ENCODE measurements around the gene CEMIP2.
"Not testable (repeated sequence)": the region's sequence is repeated elsewhere in the genome, so short reads cannot be mapped to it uniquely, and the experiment has no call there.

GRCh38 chr9:71691576-71691975, 76.7 kb downstream of the CEMIP2 start:
- not testable (repeated sequence) for TF ChIP-seq GATAD2B (conservative IDR thresholded peaks at IDR 0.05; ENCODE audit: low read depth); SREBF2 (IDR thresholded peaks at IDR 0.05; ENCODE audit: low read length); CTCF (IDR thresholded peaks at IDR 0.05 in 2 of 3, conservative IDR thresholded peaks at IDR 0.05 in 1 of 3; ENCODE audit: control insufficient read depth in 2 of 3, extremely low read depth in 1 of 3, insufficient read depth in 1 of 3, low read depth in 3 of 3, low read length in 3 of 3); CHD4 (IDR thresholded peaks at IDR 0.05); POLR2A (IDR thresholded peaks at IDR 0.05; ENCODE audit: low read depth, low read length); GABPA (IDR thresholded peaks at IDR 0.05; ENCODE audit: low read depth); EZH2 (IDR thresholded peaks at IDR 0.05; ENCODE audit: borderline replicate concordance, control insufficient read depth, low read depth, low read length); YBX1 (IDR thresholded peaks at IDR 0.05); BRCA1 (IDR thresholded peaks at IDR 0.05; ENCODE audit: low read depth, low read length); ASH2L (IDR thresholded peaks at IDR 0.05; ENCODE audit: borderline replicate concordance, low read depth); CHD1 (IDR thresholded peaks at IDR 0.05; ENCODE audit: low read depth, low read length); LARP7 (IDR thresholded peaks at IDR 0.05)

Measured in GM12878 (cell line).